Globus pallidus (tissue), 1 donor: ENCODE data around the gene RBPMS2.
A peak's percentile ranks its signal among the peaks of the same experiment; 100 is the strongest.
"Not testable (repeated sequence)": the region's sequence is repeated elsewhere in the genome, so short reads cannot be mapped to it uniquely, and the experiment has no call there.

Experiments used
- DNase-seq: peaks from one replicate; pipeline ENCODE4 v3.0.0-alpha.2; 2015; ENCODE audit warnings: low spot score

Gene RBPMS2

DNA sequence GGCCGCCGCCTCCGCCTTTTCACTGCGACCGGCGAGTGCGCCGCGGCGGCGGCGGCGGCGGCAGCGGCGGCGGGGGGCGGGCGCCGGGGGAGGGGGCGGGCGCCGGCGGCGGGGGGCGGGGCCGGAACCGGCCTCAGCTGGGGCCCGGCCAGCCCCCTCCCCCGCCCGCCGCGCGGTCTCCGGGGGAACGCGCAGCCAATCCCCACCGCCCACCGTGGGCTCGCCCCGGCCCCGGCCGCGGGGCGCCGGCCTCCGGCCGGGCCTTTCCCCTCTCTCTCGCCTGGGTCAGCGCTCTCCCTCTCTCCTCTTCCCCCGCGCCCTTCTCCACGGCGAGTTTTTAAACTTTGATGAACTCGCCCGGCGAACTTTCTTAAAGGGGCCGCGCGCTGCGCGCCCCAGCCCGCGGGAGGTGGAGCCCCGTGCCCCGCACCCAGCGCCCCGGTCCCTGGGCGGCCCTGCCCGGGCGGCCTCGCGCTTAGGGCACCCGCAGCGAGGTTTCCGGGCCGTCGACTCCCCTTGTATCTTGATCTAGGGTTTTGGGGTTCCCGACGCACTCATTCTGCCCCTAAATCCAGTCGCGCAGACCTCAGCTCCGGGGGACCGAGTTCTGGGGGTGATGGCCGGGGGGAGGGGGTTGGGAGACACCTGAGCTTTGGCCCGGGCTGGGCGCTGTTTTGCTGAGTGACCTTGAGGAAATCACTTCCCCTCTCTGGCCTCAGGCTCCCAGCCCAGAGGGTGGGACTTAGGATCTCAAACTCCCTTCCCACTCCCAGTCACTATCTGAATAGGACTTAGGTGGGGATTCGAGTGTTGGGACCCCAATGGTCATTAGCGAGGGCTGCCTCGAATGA, at the start of gene RBPMS2:
Gene RBPMS2 (minus strand): TSS at position 39 of the 851 bp plus-strand sequence. CDS start 270 bp downstream, outside the sequence.
- no peak for DNase-seq

DNA sequence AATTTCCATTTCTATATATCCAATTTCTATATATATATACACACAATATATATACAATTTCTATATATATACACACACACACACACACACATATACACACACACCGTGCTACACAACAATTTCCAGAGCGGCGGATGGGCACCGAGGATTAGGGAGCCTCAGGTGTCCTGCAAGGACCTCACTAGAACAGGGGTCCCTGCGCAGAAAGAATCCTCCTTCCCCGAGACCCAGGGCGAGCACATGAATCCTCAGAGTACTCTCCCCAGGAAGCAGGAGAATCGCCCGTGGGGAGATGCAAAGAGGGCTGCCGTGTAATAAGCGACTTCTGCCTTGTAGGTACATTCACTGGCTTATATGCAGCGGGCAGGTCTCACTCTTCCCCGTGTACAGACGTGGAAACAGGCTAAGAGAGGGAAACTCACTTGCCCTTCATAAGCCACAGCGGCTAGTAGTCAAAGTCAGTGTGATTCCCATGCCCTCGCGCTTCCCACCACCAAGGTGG, 49.6 kb upstream of the RBPMS2 start:
- no peak for DNase-seq

DNA sequence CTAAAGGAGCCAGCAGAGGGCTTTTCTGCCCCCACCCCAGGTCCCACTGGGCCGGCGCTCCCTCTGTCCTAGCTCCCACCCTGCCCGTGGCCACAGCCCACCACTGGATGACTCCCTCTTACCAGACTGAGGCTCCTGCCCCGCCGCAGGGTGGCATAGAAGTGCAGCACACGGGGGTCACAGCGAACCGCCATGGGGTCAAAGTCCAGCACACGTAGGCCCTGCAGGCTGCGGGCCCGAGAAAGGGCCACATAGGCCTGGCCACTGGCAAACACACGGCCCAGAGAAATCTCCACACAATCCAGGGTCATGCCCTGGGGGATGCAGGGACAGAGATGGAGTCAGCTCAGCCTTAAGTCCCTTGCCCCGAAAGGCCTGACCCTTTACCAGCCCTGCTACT, 41.1 kb upstream of the RBPMS2 start:
- DNase-seq: no peak

DNA sequence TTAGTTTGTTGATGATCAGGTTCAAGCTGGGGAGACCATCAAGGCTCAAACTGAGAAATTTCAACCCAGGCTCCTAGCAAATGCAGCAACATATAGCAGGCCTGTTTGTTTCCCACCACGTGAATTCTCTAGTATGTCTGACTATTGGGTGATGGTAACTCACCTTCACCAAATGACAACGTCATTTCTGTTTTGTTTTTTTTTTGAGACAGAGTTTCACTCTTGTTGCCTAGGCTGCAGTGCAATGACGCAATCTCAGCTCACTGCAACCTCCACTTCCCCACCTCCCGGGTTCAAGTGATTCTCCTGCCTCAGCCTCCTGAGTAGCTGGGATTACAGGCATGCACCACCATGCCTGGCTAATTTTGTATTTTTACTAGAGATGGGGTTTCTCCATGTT, 39.6 kb upstream of the RBPMS2 start:
- not testable (repeated sequence) for DNase-seq

DNA sequence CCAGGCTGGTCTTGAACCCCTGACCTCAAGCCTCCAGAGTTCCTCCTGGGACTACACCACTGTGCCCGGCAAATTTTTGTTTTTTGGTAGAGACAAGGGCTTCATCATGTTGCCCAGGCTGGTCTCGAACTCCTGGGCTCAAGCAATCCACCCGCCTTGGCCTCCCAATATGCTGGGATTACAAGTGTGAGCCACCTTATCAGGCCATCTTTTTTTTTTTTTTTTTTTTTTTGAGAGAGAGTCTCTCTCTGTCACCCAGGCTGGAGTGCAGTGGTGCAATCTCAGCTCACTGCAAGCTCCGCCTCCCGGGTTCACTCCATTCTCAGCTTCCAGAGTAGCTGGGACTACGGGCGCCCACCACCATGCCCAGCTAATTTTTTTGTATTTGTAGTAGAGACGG, 38.9 kb upstream of the RBPMS2 start:
- not testable (repeated sequence) for DNase-seq

DNA sequence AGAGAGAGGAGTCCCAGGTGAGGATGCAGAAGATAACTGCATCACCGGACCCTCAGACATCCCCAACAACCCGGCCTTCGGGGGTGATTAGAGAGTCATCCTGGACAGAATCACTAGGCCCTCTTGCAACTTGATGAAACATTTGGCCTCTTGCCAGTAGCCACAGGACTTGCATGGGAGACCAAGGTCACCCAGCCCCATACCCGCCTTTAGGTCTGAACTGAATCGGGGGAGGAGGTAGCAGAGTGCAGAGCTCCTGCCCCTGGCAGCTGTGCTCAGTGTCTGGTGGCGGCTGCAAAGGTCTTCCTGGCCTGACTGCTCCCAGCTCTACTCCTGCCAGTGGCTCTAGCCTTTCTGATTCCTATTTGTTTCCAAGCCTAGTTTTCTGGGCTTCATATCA, 37.7 kb upstream of the RBPMS2 start:
- no peak for DNase-seq

DNA sequence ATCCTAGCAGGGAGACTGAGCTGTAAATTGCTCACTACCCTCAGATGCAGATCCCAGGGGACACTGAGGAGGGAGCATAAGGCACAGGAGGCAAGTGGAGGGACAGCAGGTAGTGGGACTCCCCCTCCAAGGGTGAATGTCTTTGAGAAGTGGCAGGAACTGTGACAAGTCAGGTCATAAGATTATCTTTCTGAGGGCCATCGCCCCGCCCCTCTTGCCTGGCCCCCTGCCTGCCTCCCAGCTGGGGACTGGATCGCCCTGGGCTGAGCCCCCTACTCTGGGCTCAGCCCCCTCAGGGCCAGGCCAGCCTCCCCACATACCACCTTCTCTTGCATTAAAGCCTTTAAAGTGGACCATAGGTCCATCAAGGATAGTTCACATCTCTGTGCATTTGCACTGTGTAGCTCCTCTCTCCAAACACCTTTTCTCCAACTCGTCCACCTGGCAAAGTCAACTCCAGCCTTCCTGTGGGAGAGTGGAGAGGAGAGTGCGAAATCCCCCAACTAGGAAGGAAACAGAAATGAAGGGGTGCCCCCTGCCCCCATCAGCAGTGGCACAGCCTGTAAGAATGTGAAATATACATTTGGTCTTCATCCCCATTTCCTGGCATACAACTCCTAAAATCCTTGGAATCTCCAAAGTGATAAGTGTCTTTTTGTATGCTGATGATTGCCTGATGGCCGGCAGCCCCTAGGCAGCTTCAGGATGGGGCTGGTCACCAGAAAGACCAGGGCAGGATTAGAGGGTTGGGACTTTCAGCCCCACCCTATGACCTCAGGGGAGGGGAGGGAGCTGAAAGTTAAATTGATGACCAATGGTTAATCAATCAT, 35.3 kb upstream of the RBPMS2 start:
- no peak for DNase-seq

DNA sequence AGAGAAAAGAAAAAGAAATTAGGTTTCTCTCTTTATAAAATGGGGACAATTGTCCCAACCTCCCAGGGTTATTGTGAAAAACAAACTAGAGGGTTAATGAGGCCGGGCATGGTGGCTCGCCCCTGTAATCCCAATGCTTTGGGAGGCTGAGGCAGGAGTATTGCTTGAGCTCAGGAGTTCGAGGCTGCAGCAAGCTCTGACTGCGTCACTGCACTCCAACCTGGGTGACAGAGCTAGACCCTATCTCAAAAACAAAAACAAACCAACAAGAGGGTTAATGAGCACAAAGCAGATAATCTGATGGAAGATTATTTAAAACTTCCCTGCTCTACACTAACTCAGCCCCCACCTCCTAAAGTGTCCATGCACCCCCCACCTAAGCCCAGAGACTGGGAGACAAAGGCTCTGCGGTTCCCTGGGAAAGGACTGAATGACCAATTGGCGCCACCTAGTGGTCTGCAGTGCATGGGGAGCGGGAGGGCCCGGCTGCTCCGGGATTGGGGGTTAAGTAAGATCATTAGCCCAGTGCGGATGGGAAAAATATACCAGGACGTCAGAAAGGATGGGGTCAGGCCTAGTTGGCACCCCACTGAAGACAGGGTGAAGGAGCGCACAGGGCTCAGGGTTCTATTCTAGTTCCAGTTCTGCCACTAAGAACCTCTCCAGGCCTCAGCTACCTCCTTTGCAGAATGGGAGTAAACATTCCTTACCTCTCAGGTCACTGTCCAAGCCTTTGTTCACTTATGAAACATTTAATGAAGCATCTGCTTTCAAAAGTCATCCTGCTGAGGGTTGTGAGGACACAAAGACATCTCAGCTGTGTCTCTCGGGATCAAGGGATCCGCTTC, 34.5 kb upstream of the RBPMS2 start:
- peak; percentile 70 for DNase-seq

DNA sequence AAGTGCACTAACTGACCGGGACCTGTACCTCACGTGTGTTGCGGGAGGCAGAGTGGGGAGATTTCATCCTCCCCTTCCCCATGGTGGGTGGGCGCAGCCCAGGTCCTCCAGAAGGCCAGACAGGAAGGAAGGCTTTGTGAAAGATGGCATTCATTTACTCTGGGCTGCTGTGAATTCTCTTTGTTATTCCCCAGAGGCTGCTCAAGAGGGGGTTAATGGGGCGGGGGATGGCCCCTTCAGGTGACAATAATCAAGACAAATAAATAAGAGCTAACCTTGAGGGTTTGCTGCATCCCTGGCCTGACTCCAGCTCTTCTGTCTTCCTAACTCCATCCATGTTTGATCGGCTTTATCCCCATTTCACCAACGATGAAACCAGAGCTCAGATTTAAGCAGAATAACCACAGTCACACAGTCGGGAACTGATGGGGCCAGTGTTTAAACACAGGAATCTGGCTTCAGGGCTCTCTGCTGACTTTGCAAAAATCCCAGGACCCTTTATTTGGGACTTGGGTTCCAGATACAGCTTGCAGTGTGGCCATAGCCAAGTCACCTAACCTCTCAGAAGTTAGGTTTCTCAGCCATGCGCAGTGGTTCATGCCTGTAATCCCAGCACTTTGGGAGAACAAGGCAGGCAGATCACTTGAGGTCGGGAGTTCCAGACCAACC, 33.5 kb upstream of the RBPMS2 start:
- no peak for DNase-seq

DNA sequence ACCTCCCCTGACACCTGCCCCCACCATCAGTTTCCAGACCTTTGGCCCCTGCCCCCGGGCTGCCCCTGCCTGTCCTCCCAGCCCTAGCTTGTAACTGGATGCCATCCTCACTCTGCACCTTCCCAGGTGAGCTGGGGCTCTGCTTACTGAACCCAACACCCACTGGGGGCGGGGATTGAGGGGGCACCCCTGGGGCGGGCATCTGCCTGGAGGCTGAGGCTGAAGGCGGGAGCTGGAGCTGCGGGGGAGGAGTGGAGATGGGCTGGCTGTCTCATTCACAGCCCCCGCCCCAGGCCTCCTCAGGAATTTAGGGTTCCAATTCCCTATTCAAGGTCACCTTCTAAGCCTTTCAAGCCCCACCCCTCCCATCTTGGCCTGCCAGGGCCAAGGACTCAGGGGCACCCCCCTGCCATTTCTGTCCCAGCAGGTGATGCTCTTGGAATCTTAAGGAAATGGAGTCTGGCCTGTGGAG, 32.4 kb upstream of the RBPMS2 start:
- no peak for DNase-seq

DNA sequence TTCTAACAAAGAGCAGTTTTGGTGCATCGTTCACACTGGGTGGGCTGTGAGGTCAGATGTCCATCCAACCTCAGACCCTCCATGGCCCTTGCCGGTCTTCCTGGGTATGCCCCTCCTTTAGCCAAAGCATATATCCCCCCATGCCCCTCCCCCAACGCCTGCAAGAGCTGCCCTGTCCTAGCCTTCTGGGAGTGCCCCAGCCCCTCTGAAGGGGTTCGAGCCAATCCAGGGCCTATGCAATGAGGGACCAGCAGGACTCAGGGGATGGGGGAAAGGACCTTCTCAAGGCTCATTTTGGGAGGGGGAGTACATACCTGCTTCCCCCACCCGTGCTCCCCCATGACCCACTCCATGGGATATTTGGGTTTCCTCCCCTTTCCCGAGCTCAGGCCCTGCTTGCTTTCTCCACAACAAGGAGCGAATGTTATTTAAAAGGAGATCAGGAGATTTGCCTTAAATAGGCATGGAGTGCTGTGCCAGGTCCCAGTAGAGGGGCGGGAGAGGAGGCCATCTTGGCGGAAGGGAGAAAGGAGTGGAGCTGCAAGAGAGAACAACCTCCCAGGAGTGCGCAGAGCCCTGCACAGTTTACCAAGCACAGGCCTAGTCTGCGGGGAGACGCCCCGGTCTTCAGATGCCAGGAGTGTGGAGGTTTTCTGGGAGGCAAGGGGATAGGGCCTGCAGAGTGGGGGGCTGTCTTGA, 31.8 kb upstream of the RBPMS2 start:
- no peak for DNase-seq

DNA sequence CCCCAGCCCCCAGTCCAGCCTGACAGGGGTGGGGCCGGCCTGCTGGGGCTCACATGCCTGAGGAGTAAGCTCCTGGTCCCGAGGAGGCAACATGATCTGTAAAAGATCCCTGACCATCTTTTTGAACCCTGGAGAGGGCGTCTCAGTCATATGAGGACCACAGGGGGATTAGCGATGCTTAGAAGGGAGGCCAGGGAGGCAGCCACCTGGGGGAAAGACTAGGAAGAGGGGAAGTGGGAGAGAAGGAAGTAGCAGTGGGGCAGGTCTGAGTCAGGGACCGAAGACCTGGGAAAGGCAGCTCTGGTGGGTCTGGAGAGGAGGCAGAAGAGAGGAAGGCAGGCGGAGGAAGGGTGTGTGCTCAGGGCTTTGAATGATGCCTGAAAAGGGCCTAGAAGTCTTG, 31.1 kb upstream of the RBPMS2 start:
- no peak for DNase-seq

DNA sequence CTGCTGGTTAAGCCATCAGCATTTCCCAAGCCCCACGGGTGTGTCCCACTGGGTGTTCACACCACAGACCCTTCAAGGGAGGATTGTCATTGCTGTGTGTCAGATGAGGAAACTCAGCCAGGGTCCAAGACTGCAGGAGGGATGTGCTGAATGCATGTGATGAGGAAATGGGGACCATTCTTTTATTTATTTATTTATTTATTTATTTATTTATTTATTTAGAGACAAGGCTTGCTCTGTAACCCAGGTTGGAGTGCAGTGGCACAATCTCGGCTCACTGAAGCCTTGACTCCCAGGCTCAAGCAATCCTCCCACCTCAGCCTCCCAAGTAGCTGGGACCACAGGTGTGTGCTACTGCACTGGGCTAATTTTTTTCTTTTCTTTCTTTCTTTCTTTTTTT, 29.2 kb upstream of the RBPMS2 start:
- DNase-seq: no peak

DNA sequence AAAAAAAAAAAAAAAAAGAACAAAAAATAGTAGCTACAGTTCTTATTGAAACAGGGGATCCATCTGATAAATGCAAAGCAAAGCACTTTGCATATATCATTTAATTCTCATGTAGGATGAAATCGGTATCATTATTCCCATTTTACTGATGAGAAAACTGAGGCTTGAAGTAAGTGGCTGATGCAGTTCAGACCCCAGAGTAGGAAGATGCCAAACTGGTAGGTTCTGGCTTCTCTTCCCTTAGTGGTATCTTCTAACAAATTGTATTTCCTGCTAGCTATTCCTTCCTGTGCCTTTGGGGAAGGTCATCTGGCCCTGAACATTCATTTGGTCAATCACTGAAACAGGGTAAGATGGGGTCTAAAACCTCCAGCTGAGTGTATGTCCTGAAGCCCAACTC, 28.1 kb upstream of the RBPMS2 start:
- DNase-seq: no peak

DNA sequence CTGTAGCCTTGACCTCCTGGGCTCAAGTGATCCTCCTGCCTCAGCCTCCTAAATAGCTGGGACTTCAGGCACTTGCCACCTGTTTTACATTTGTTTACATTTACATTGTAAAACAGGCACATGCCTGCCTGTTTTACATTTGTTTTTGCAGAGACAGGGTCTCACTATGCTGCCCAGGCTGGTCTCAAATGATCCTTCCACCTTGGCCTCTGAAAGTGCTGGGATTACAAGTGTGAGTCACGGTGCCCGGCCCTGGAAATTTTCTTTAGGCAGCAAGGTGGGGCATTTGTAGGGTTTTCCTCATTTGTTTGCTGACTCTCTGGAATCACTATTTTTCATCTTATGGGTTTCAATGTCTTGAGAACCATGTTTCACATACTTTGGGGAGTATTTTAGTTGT, 25.1 kb upstream of the RBPMS2 start:
- DNase-seq: no peak

DNA sequence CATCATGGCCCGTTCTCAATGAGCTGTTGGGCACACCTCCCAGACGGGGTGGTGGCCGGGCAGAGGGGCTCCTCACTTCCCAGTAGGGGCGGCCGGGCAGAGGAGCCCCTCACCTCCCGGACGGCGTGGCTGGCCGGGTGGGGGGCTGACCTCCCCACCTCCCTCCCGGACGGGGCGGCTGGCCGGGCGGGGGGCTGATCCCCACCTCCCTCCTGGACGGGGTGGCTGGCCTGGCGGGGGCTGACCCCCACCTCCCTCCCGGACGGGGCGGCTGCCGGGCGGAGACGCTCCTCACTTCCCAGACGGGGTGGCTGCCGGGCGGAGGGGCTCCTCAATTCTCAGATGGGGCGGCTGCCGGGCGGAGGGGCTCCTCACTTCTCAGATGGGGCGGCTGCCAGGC, 23.5 kb upstream of the RBPMS2 start:
- DNase-seq: not testable (repeated sequence)

DNA sequence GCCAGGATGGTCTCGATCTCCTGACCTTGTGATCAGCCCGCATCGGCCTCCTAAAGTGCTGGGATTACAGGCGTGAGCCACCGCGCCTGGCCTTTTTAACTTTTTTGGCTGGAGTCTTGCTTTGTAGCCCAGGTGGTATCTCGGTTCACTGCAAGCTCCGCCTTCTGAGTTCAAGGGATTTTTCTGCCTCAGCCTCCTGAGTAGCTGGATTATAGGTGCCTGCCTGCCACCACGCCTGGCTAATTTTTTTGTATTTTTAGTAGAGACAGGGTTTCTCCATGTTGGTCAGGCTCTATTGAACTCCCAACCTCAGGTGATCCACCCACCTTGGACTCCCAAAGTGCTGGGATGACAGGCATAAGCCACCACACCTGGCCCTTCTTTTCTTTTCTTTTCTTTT, 20.5 kb upstream of the RBPMS2 start:
- not testable (repeated sequence) for DNase-seq

DNA sequence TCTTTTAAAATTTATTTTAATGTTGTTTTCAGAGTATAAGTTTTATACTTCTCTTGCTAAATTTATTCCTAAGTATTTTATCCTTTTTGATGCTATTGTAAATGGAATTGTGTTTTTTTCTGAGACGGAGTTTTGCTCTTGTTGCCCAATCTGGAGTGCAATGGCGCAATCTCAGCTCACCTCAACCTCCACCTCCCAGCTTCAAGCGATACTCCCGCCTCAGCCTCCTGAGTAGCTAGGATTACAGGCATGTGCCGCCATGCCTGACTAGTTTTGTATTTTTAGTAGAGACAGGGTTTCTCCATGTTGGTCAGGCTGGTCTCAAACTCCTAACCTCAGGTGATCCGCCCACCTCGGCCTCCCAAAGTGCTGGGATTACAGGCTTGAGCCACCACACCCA, 19.9 kb upstream of the RBPMS2 start:
- not testable (repeated sequence) for DNase-seq

DNA sequence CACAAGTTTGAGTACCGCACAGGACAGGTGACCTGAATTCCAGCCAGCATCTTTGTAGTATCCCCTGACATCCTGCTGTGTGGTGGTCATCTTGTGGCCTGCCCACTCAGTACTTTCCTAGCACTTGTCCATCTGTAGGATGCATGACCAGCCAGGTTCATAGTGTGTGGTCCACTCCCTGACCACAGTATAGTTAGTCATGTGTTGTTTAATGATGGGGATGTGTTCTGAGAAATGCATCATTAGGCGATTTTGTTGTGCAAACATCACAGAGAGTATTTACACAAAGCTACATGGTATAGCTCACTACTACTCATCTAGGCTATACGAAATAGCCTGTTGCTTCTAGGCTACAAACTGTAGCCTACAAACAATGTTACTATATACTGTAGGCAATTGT, 16.9 kb upstream of the RBPMS2 start:
- DNase-seq: no peak

DNA sequence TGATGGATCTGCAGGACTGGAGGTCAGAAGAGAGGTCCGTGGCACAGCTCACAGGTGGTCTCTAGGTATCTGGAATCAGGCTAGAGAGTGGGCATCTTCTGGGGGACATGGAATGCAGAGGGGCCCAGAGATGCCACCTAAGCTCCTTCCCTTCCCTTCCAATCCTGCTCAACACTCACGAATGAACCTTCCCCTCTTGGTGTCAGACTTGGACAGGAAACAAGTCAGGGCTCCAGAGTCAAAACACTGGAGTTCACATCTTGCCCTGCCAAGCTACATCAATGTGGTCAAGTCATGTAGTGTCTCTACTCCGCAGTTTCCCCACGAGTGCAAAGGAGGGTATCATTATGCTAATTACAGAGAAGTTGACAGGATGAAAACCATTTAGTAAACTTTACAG, 16.0 kb upstream of the RBPMS2 start:
- no peak for DNase-seq

DNA sequence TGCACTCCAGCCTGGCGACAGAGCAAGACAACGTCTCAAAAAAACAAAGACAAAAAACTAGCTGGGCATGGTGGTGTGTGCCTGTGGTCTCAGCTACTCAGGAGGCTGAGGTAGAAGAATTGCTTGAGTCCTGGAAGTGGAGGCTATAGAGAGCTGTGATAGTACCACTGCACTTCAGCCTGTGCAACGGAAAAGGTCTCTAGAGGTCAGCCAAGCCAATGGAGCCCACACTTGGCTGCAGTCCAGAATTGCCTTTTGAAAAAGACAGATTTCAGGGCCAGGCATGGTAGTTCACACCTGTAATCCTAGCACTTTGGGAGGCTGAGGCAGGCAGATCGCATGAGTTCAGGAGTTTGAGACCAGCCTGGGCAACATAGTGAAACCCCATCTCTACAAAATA, 8.4 kb upstream of the RBPMS2 start:
- no peak for DNase-seq
